ENCODE data around the gene INPP5D.
"Not testable (repeated sequence)": the region's sequence is repeated elsewhere in the genome, so short reads cannot be mapped to it uniquely, and the experiment has no call there.

Gene INPP5D

GRCh38 chr2:233123576-233123975 lies 63.4 kb downstream of the INPP5D start:
- not testable (repeated sequence) for H3K4me3 ChIP-seq (ENCODE audit: low read length); H3K36me3 ChIP-seq (ENCODE audit: insufficient read depth, low read length); H3K27me3 ChIP-seq (ENCODE audit: insufficient read depth, low read length); H3K9me3 ChIP-seq (ENCODE audit: insufficient read depth, low read depth, low read length); H3K9ac ChIP-seq (ENCODE audit: low read depth, low read length); H3K27ac ChIP-seq (ENCODE audit: low read depth, low read length); H3K4me1 ChIP-seq (ENCODE audit: insufficient read depth, low read length)
- 93% methylated on average over 1 of the region's 2 CpGs for WGBS

DNA sequence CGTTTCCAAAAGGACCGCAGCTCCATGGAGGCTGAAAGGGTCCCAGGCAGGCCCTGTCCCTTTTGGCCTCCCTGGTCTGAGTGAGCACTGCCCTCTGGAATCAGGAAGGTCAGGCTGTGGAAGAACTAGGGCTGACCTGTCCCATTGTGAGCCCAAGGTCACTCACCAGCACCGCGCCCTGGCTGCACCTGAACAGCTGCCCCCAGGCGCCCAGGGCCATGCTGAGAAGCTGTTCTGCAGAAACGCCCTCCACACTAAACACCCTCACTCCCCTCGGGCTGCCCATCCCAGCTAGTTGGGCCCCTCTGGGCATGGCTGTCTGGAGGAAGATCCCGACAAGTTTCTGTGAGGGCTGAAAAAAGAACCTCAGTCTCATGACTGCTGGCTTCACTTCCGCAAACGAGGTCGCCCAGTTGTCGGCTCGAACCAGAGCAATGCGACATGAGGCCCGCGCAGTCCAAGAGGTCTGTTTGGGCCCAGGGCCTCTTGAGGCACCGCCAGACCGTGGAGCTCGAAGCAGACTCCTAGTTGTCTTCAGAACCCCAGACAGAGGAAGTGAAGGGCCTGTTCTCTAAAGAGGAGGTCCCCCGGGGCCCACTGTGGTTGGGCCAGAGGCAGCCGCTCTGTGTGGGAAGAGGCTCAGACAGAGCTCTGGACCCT lies 64.4 kb downstream of the INPP5D start:
- no peak overlapping the region for H3K4me3 ChIP-seq (ENCODE audit: low read length)
- H3K27me3 ChIP-seq (ENCODE audit: insufficient read depth, low read length) = no peaks in the 10 kb centered on the region
- no peaks in the 10 kb centered on the region for H3K9me3 ChIP-seq (ENCODE audit: insufficient read depth, low read depth, low read length)
- no peak overlapping the region for H3K27ac ChIP-seq (ENCODE audit: low read depth, low read length)
- H3K9ac ChIP-seq (ENCODE audit: low read depth, low read length) = no peak overlapping the region
- WGBS = 88% methylated on average over 21 of the region's 21 CpGs
- H3K4me1 ChIP-seq (ENCODE audit: insufficient read depth, low read length) = 0 out of 2 replicates have a peak, but pooled peaks cover 3% of the 10 kb centered on the region
- no peaks in the 10 kb centered on the region for H3K36me3 ChIP-seq (ENCODE audit: insufficient read depth, low read length)

- 92% methylated on average over 20 of the region's 20 CpGs for WGBS
- H3K4me3 ChIP-seq (ENCODE audit: low read length) = no peak overlapping the region
- H3K27ac ChIP-seq (ENCODE audit: low read depth, low read length) = no peak overlapping the region
- no peak overlapping the region for H3K9ac ChIP-seq (ENCODE audit: low read depth, low read length)
- no peaks in the 10 kb centered on the region for H3K36me3 ChIP-seq (ENCODE audit: insufficient read depth, low read length)
- no peaks in the 10 kb centered on the region for H3K27me3 ChIP-seq (ENCODE audit: insufficient read depth, low read length)
- H3K9me3 ChIP-seq (ENCODE audit: insufficient read depth, low read depth, low read length) = no peaks in the 10 kb centered on the region
- H3K4me1 ChIP-seq (ENCODE audit: insufficient read depth, low read length) = peaks cover 5% of the 10 kb centered on the region; the same call in 1 of the 2 replicates
Measured at GRCh38 chr2:233125455-233126065, 65.4 kb downstream of the INPP5D start.

DNA sequence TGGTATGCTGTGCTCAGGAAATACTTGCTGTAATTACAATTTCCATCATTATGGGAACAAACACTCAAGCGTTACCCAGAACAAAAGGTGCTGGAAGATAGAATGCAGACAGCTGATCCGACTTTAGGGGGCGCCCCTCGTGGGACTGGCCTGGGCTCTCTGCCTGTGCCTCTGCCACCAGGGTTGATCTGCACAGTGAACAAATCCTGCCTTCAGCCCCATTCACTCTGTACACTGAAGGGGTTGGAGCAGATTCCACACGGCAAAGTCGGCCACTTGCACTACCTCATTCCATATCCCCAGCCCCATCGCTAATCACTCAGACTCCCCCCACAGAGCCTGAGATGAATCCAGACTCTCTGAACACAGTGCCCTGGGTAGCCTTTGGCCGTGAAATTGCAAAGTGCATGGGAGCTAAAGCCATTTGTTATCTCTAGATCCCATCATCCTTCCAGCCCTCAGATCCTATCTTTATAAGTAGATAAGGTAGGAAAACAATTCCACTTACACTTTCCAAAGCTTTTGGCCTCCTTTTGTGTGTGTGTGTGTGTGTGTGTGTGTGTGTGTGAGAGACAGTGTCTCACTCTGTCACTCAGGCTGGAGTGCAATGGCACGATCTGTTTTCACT lies 69.3 kb downstream of the INPP5D start:
- no peak overlapping the region for H3K4me3 ChIP-seq (ENCODE audit: low read length)
- no peaks in the 10 kb centered on the region for H3K36me3 ChIP-seq (ENCODE audit: insufficient read depth, low read length)
- WGBS = 59% methylated on average over 9 of the region's 9 CpGs
- peaks cover 9% of the 10 kb centered on the region; the same call in 1 of the 2 replicates for H3K4me1 ChIP-seq (ENCODE audit: insufficient read depth, low read length)
- H3K9ac ChIP-seq (ENCODE audit: low read depth, low read length) = no peak overlapping the region
- H3K27ac ChIP-seq (ENCODE audit: low read depth, low read length) = no peak overlapping the region
- H3K9me3 ChIP-seq (ENCODE audit: insufficient read depth, low read depth, low read length) = no peaks in the 10 kb centered on the region
- no peaks in the 10 kb centered on the region for H3K27me3 ChIP-seq (ENCODE audit: insufficient read depth, low read length)

GRCh38 chr2:233130024-233130423 lies 69.9 kb downstream of the INPP5D start:
- Histone ChIP-seq H3K9me3 (ENCODE audit: insufficient read depth, low read depth, low read length) (no peaks in the 10 kb centered on the region), H3K4me1 (ENCODE audit: insufficient read depth, low read length) (peaks cover 9% of the 10 kb centered on the region; the same call in 1 of the 2 replicates), H3K9ac (ENCODE audit: low read depth, low read length) (no peak overlapping the region), H3K27ac (ENCODE audit: low read depth, low read length) (no peak overlapping the region), H3K4me3 (ENCODE audit: low read length) (no peak overlapping the region), H3K27me3 (ENCODE audit: insufficient read depth, low read length) (no peaks in the 10 kb centered on the region), H3K36me3 (ENCODE audit: insufficient read depth, low read length) (no peaks in the 10 kb centered on the region)
- 78% methylated on average over 6 of the region's 6 CpGs for WGBS

- Histone ChIP-seq H3K27ac (ENCODE audit: low read depth, low read length) (no peak overlapping the region), H3K9me3 (ENCODE audit: insufficient read depth, low read depth, low read length) (peaks cover under 1% of the 10 kb centered on the region; the same call in 1 of the 2 replicates), H3K4me1 (ENCODE audit: insufficient read depth, low read length) (peaks cover 9% of the 10 kb centered on the region; the same call in 1 of the 2 replicates), H3K36me3 (ENCODE audit: insufficient read depth, low read length) (no peaks in the 10 kb centered on the region), H3K9ac (ENCODE audit: low read depth, low read length) (no peak overlapping the region), H3K4me3 (ENCODE audit: low read length) (no peak overlapping the region), H3K27me3 (ENCODE audit: insufficient read depth, low read length) (no peaks in the 10 kb centered on the region)
- WGBS = 81% methylated on average over 7 of the region's 7 CpGs
Measured at GRCh38 chr2:233130481-233131020, 70.4 kb downstream of the INPP5D start.

GRCh38 chr2:233131936-233132720 lies 72.0 kb downstream of the INPP5D start:
- Histone ChIP-seq H3K4me3 (ENCODE audit: low read length) (no peak overlapping the region), H3K4me1 (ENCODE audit: insufficient read depth, low read length) (peaks cover 9% of the 10 kb centered on the region; the same call in 1 of the 2 replicates), H3K27me3 (ENCODE audit: insufficient read depth, low read length) (no peaks in the 10 kb centered on the region), H3K36me3 (ENCODE audit: insufficient read depth, low read length) (no peaks in the 10 kb centered on the region), H3K27ac (ENCODE audit: low read depth, low read length) (no peak overlapping the region), H3K9ac (ENCODE audit: low read depth, low read length) (no peak overlapping the region), H3K9me3 (ENCODE audit: insufficient read depth, low read depth, low read length) (peaks cover 6% of the 10 kb centered on the region; the same call in 1 of the 2 replicates)
- WGBS = 91% methylated on average over 9 of the region's 9 CpGs

DNA sequence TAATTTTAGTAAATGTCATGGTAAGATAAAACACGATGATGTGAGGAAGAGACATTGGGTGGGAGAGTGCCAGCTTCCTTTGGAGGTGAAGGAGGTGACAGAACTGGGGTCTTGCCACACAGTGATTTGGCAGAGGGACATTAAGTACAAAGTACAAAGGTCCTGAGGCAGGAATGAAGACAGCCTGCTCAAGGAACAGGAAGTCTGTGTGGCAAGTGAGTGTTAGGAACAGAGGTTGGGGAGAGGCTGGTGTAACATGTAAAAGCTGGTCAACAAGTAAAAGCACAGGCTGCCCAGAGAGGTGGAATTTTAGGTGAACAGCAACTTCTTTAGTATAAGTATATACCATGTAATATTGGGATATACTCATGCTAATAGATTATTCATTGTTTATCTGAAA lies 73.1 kb downstream of the INPP5D start:
- H3K9me3 ChIP-seq (ENCODE audit: insufficient read depth, low read depth, low read length) = peaks cover 6% of the 10 kb centered on the region; the same call in 1 of the 2 replicates
- no peaks in the 10 kb centered on the region for H3K36me3 ChIP-seq (ENCODE audit: insufficient read depth, low read length)
- no peak overlapping the region for H3K27ac ChIP-seq (ENCODE audit: low read depth, low read length)
- WGBS = 91% methylated on average over 1 of the region's 1 CpG
- H3K27me3 ChIP-seq (ENCODE audit: insufficient read depth, low read length) = no peaks in the 10 kb centered on the region
- H3K9ac ChIP-seq (ENCODE audit: low read depth, low read length) = no peak overlapping the region
- peaks cover 11% of the 10 kb centered on the region; the same call in 1 of the 2 replicates for H3K4me1 ChIP-seq (ENCODE audit: insufficient read depth, low read length)
- no peak overlapping the region for H3K4me3 ChIP-seq (ENCODE audit: low read length)

DNA sequence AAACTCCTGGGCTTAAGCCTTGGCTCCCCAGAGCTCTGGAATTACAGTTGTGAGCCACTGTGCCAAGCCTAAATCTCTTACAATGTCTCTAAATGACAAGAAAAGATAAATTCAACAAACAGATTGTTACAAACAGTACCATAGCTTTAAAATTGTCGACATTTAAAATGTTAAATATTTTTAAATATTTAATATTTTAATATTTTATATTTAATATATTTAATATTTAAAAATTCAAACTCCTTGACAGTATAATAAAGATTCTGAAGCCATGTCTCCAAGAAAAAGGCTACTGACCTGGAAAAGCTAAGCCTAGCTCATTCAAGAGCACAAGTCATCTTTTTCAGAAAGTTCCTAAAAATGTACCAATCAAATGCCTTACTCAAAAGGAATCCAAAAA lies 75.3 kb downstream of the INPP5D start:
- no peak overlapping the region for H3K4me3 ChIP-seq (ENCODE audit: low read length)
- H3K36me3 ChIP-seq (ENCODE audit: insufficient read depth, low read length) = no peaks in the 10 kb centered on the region
- peaks cover 6% of the 10 kb centered on the region; the same call in 1 of the 2 replicates for H3K9me3 ChIP-seq (ENCODE audit: insufficient read depth, low read depth, low read length)
- H3K27me3 ChIP-seq (ENCODE audit: insufficient read depth, low read length) = no peaks in the 10 kb centered on the region
- H3K9ac ChIP-seq (ENCODE audit: low read depth, low read length) = no peak overlapping the region
- H3K27ac ChIP-seq (ENCODE audit: low read depth, low read length) = no peak overlapping the region
- peaks cover 25% of the 10 kb centered on the region for H3K4me1 ChIP-seq (ENCODE audit: insufficient read depth, low read length)
- WGBS = no CpG with 5 or more reads among the region's 1 CpG

- no peak overlapping the region for H3K9ac ChIP-seq (ENCODE audit: low read depth, low read length)
- H3K27ac ChIP-seq (ENCODE audit: low read depth, low read length) = no peak overlapping the region
- H3K36me3 ChIP-seq (ENCODE audit: insufficient read depth, low read length) = no peaks in the 10 kb centered on the region
- peaks cover 6% of the 10 kb centered on the region; the same call in 1 of the 2 replicates for H3K9me3 ChIP-seq (ENCODE audit: insufficient read depth, low read depth, low read length)
- H3K4me1 ChIP-seq (ENCODE audit: insufficient read depth, low read length) = peaks cover 32% of the 10 kb centered on the region
- no peaks in the 10 kb centered on the region for H3K27me3 ChIP-seq (ENCODE audit: insufficient read depth, low read length)
- no peak overlapping the region for H3K4me3 ChIP-seq (ENCODE audit: low read length)
- no CpG with 5 or more reads among the region's 2 CpGs for WGBS
Measured at GRCh38 chr2:233137040-233137439, 76.9 kb downstream of the INPP5D start.

All from HUES64 (cell line).